ENCODE data around the gene SBK2.
A peak's percentile ranks its signal among the peaks of the same experiment; 100 is the strongest.

Gene SBK2

GRCh38 chr19:55503502-55504251 is 33.3 kb downstream of the SBK2 start:
- Histone ChIP-seq H3K27me3 (ENCODE audit: insufficient read depth, low read depth, severe bottlenecking) (no peaks in the 10 kb centered on the region), H3K27ac (peak overlapping the region; percentile 83), H3K36me3 (peaks cover 5% of the 10 kb centered on the region), H3K4me3 (ENCODE audit: low read depth, low read length) (peak overlapping the region; percentile 50), H3K9me3 (ENCODE audit: severe bottlenecking) (peaks cover 22% of the 10 kb centered on the region)
- TF ChIP-seq CTCF (IDR thresholded peaks at IDR 0.05; ENCODE audit: low read depth, low read length), result peak; percentile 90
- peak; percentile 93 for DNase-seq

GRCh38 chr19:55503157-55503501 is 33.8 kb downstream of the SBK2 start:
- DNase-seq, result no peak
- H3K9me3 ChIP-seq (ENCODE audit: severe bottlenecking), result peaks cover 22% of the 10 kb centered on the region
- TF ChIP-seq CTCF (IDR thresholded peaks at IDR 0.05; ENCODE audit: low read depth, low read length), result no peak
- H3K4me3 ChIP-seq (ENCODE audit: low read depth, low read length), result no peak overlapping the region
- H3K36me3 ChIP-seq, result peaks cover 5% of the 10 kb centered on the region
- H3K27me3 ChIP-seq (ENCODE audit: insufficient read depth, low read depth, severe bottlenecking), result no peaks in the 10 kb centered on the region
- H3K27ac ChIP-seq, result peak overlapping the region; percentile 83

DNA sequence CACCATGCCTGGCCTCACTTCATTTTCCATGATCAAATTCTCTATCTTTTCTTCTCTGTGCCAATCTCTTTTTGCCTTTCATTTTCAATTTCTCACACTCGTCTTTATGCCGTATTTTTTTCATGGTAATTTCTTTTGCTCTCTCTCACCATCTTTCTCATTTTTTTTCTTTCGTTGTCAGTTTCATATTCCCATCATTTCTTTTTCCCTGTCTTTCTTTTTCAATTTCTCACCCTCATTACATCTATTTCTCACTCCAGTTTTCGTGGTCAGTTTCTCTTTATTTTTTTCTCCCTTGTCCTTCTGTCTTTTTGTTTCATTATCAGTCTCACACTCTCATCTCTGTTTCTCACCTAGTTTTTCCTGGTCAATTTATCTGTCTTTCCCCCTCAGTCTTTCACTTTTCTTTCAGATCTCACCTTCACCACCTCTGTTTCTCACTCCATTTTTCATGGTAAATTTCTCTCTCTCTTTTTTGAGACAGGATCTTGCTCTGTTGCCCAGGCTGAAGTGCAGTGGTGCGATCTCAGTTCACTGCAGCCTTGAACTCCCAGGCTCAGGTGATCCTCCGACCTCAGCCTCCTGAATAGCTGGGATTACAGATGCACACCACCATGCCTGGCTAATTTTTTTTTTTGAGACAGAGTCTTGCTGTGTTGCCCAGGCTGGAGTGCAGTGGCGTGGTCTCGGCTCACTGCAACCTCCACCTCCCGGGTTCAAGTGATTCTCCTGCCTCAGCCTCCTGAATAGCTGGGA is 34.6 kb downstream of the SBK2 start:
- peaks cover 5% of the 10 kb centered on the region for H3K36me3 ChIP-seq
- H3K4me3 ChIP-seq (ENCODE audit: low read depth, low read length), result no peak overlapping the region
- no peak for DNase-seq
- H3K27me3 ChIP-seq (ENCODE audit: insufficient read depth, low read depth, severe bottlenecking), result no peaks in the 10 kb centered on the region
- H3K27ac ChIP-seq, result no peak overlapping the region
- peaks cover 22% of the 10 kb centered on the region for H3K9me3 ChIP-seq (ENCODE audit: severe bottlenecking)
- TF ChIP-seq CTCF (IDR thresholded peaks at IDR 0.05; ENCODE audit: low read depth, low read length), result no peak

- Histone ChIP-seq H3K27me3 (ENCODE audit: insufficient read depth, low read depth, severe bottlenecking) (no peaks in the 10 kb centered on the region), H3K9me3 (ENCODE audit: severe bottlenecking) (peaks cover 22% of the 10 kb centered on the region), H3K4me3 (ENCODE audit: low read depth, low read length) (no peak overlapping the region), H3K36me3 (peaks cover 5% of the 10 kb centered on the region), H3K27ac (no peak overlapping the region)
- no peak for TF ChIP-seq CTCF (IDR thresholded peaks at IDR 0.05; ENCODE audit: low read depth, low read length)
- no peak for DNase-seq
These were observed 36.5 kb downstream of the SBK2 start for GRCh38 chr19:55500368-55500952.

GRCh38 chr19:55498246-55498840 is 38.6 kb downstream of the SBK2 start:
- no peak for DNase-seq
- Histone ChIP-seq H3K27me3 (ENCODE audit: insufficient read depth, low read depth, severe bottlenecking) (no peaks in the 10 kb centered on the region), H3K36me3 (peaks cover 3% of the 10 kb centered on the region), H3K4me3 (ENCODE audit: low read depth, low read length) (no peak overlapping the region), H3K9me3 (ENCODE audit: severe bottlenecking) (peaks cover 19% of the 10 kb centered on the region), H3K27ac (no peak overlapping the region)
- TF ChIP-seq CTCF (IDR thresholded peaks at IDR 0.05; ENCODE audit: low read depth, low read length), result no peak

Measured in WERI-Rb-1 (cell line).